Lower leg skin (tissue), 3 donors: ENCODE results near the gene PTGIS.

Source experiments
- CTCF ChIP-seq, 3 donors: fragments of 450-650 bp; IDR thresholded peaks; one replicate each; pipeline ENCODE4 v1.5.1; 2016; ENCODE audit warnings: antibody characterized with exemption in 3 of 3, mild to moderate bottlenecking in 3 of 3, moderate library complexity in 2 of 3
- POLR2A ChIP-seq, 2 donors: fragments of 450-650 bp; IDR thresholded peaks; one replicate each; pipeline ENCODE4 v1.6.1; 2016 to 2017; ENCODE audit warnings: antibody characterized with exemption in 2 of 2, mild to moderate bottlenecking in 1 of 2, moderate library complexity in 1 of 2

- TF ChIP-seq CTCF (IDR thresholded peaks at IDR 0.05) (no peak), POLR2A (IDR thresholded peaks at IDR 0.05) (no peak)
These were observed 38.5 kb downstream of the PTGIS start for GRCh38 chr20:49529470-49529869.
